ENCODE results near the gene WFDC10A.
A peak's percentile ranks its signal among the peaks of the same experiment; 100 is the strongest.
"Not testable (repeated sequence)": the region's sequence is repeated elsewhere in the genome, so short reads cannot be mapped to it uniquely, and the experiment has no call there.

The WFDC10A gene

DNA sequence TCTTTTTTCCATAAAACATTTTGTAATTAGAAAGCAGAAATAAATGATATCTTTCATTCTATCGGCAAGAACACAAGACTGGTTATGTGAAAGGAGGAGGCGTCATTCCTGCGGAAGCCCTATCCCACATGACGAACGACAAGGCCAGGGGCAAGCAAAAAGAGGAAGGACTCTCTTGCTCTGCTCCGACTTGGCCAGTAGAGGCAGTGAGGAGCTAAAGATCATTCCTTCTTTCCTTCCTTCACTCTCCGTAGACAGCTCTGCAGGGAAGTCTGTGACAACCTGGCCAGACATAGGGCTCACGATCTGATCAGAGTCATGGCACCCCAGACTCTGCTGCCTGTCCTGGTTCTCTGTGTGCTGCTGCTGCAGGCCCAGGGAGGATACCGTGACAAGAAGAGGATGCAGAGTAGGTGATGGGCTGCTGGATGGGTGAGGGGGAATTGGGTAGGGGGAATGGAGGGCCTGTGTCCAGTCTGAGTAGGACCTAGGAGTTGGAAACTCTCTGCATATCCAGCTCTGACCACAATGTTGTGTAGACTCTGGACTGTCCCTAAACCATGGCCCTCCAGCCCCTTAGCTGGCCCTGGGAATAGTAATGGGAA is at the start of gene WFDC10A:
TSS of gene WFDC10A (plus strand) at position 244 of the 605 bp plus-strand sequence. CDS start at position 319, 75 bp downstream.
- no peak within 1 kb of the TSS for H3K9ac ChIP-seq (ENCODE audit: insufficient read length)
- no peak for TF ChIP-seq FOXP2 (optimal IDR thresholded peaks at IDR 0.05; ENCODE audit: control extremely low read depth, extremely low read length, insufficient read depth)
- TF ChIP-seq POLR2AphosphoS5 (IDR thresholded peaks at IDR 0.05; ENCODE audit: borderline replicate concordance, low read depth, low read length), result no peak
- TF ChIP-seq EZH2 (IDR thresholded peaks at IDR 0.05), result no peak
- peak; percentile 5 for DNase-seq (ENCODE audit: low read depth, low spot score)
- H3K4me3 ChIP-seq, result no peak within 1 kb of the TSS
- H3K27ac ChIP-seq, result no peak within 1 kb of the TSS
- no peaks in the 10 kb centered on the region for H3K9me3 ChIP-seq (ENCODE audit: low read depth, low read length)
- no peaks in the 10 kb centered on the region for H3K36me3 ChIP-seq (ENCODE audit: insufficient read depth, low read length)

DNA sequence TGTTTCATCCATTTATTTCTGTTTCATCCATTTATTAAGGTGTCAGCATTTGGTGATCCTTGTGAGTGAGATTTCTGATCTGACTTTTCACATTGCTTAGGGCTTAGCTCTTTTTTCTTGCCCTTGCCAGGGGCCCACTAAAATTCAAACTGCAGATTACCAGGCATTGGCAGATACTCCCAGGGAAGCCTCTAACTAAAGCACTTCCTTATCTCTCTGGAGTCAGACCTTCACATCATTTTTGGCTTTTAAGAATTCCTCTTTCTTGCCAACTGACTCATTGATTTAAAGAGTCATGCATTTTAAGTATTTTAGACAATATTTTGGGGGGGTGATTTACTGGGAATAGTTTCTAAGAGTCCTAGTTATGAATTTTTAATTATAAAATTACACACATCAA is 47.8 kb upstream of the WFDC10A start:
- no peaks in the 10 kb centered on the region for H3K36me3 ChIP-seq (ENCODE audit: insufficient read depth, low read length)
- no peak overlapping the region for H3K9ac ChIP-seq (ENCODE audit: insufficient read length)
- H3K4me3 ChIP-seq, result no peak overlapping the region
- TF ChIP-seq EZH2 (IDR thresholded peaks at IDR 0.05) (no peak), POLR2AphosphoS5 (IDR thresholded peaks at IDR 0.05; ENCODE audit: borderline replicate concordance, low read depth, low read length) (no peak), FOXP2 (optimal IDR thresholded peaks at IDR 0.05; ENCODE audit: control extremely low read depth, extremely low read length, insufficient read depth) (no peak)
- no peak for DNase-seq (ENCODE audit: low read depth, low spot score)
- no peaks in the 10 kb centered on the region for H3K9me3 ChIP-seq (ENCODE audit: low read depth, low read length)
- no peak overlapping the region for H3K27ac ChIP-seq

DNA sequence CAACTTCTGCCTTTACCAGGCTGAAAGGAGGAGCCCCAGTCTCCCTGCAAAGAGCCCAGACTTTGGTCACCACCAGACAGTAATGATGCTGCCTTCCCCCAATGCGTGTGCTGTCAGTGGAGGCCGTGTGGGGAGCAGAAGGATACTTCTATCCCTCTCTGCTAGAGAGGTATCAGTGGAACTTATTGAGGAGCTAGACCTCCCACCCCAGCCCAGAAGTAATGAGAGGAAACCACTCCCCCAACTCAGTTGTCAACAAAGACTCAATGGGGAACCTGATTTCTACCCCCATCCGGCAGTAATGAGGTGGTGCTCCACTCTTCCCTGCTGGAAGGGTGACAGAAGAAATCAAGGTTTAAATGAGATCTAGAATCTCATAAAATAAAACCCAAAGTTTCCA is 46.0 kb upstream of the WFDC10A start:
- H3K9ac ChIP-seq (ENCODE audit: insufficient read length), result no peak overlapping the region
- H3K9me3 ChIP-seq (ENCODE audit: low read depth, low read length), result no peaks in the 10 kb centered on the region
- TF ChIP-seq FOXP2 (optimal IDR thresholded peaks at IDR 0.05; ENCODE audit: control extremely low read depth, extremely low read length, insufficient read depth), result no peak
- TF ChIP-seq EZH2 (IDR thresholded peaks at IDR 0.05), result no peak
- TF ChIP-seq POLR2AphosphoS5 (IDR thresholded peaks at IDR 0.05; ENCODE audit: borderline replicate concordance, low read depth, low read length), result no peak
- DNase-seq (ENCODE audit: low read depth, low spot score), result no peak
- no peaks in the 10 kb centered on the region for H3K36me3 ChIP-seq (ENCODE audit: insufficient read depth, low read length)
- H3K27ac ChIP-seq, result no peak overlapping the region
- no peak overlapping the region for H3K4me3 ChIP-seq

DNA sequence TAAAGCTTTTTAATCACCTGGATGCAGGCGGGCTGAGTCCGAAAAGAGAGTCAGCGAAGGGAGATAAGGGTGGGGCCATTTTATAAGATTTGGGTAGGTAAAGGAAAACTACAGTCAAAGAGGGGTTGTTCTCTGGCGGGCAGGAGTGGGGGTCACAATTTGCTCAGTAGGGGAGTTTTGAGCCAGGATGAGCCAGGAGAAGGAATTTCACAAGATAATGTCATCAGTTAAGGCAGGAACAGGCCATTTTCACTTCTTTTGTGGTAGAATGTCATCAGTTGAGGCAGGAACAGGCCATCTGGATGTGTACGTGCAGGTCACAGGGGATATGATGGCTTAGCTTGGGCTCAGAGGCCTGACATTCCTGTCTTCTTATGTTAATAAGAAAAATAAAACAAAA is 45.2 kb upstream of the WFDC10A start:
- not testable (repeated sequence) for H3K27ac ChIP-seq; H3K4me3 ChIP-seq; DNase-seq (ENCODE audit: low read depth, low spot score); H3K9ac ChIP-seq (ENCODE audit: insufficient read length); H3K9me3 ChIP-seq (ENCODE audit: low read depth, low read length); H3K36me3 ChIP-seq (ENCODE audit: insufficient read depth, low read length)

DNA sequence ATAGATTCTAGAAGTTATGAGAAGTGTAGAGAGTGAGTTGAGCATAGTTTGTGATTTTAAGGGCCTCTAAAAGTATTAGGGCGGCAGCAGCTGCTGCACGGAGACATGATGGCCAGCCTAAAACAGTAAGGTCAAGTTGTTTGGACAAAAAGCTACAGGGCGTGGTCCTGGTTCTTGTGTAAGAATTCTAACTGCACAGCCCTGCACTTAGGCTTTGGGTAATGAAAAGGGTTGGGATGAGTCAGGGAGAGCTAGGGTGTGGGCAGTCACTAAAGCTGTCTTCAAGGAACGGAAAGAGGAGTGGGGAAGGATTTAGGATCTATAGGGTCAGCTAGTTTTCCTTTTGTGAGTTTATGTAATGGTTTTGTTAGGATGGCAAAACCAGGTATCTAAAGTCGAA is 43.6 kb upstream of the WFDC10A start:
- H3K4me3 ChIP-seq; DNase-seq (ENCODE audit: low read depth, low spot score); H3K27ac ChIP-seq: not testable (repeated sequence)

DNA sequence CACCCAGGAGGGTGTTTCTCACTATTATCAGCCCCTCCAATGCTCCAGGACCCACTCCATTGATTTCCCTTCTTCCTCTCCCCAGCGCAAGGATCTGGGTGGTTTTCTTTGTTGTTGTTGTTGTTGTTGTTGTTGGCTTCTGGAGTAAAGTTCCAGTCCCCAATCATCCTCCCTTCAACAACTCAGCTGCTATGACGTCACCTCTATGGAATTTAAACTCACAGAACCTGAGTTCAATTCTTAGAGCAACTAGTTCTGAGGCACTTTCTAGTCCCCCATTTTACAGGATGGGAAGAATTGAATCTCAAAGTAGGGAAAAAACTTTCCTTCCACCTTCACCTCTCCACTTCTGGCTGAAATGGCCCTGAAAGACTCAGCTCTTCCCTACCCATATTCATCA is 40.7 kb upstream of the WFDC10A start:
- no peak overlapping the region for H3K4me3 ChIP-seq
- no peak overlapping the region for H3K9ac ChIP-seq (ENCODE audit: insufficient read length)
- H3K36me3 ChIP-seq (ENCODE audit: insufficient read depth, low read length), result no peaks in the 10 kb centered on the region
- no peak for DNase-seq (ENCODE audit: low read depth, low spot score)
- TF ChIP-seq POLR2AphosphoS5 (IDR thresholded peaks at IDR 0.05; ENCODE audit: borderline replicate concordance, low read depth, low read length) (no peak), FOXP2 (optimal IDR thresholded peaks at IDR 0.05; ENCODE audit: control extremely low read depth, extremely low read length, insufficient read depth) (no peak), EZH2 (IDR thresholded peaks at IDR 0.05) (no peak)
- H3K27ac ChIP-seq, result no peak overlapping the region
- H3K9me3 ChIP-seq (ENCODE audit: low read depth, low read length), result no peaks in the 10 kb centered on the region

More for the DNA sequence above, 43.6 kb upstream of the WFDC10A start:
- H3K9ac ChIP-seq (ENCODE audit: insufficient read length); H3K9me3 ChIP-seq (ENCODE audit: low read depth, low read length); H3K36me3 ChIP-seq (ENCODE audit: insufficient read depth, low read length): not testable (repeated sequence)

DNA sequence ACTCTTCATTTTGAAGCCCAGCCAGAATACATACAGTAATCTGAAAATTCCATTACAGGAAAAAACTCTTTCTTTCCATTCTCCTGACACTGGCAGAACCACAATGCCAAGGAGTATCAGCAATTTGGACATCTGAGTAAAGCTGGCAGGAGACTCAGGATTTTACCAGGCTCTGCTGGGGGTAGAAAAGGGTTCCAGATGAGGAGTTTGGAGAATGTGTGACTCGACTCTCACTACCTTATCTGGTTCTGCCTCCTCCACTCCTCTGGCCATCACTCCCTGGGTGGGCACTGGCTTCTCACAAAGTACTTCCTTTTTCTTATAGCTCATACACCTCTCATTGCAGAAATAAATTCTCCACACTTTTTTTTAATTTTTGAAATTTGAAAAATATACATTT is 39.8 kb upstream of the WFDC10A start:
- TF ChIP-seq EZH2 (IDR thresholded peaks at IDR 0.05) (no peak), FOXP2 (optimal IDR thresholded peaks at IDR 0.05; ENCODE audit: control extremely low read depth, extremely low read length, insufficient read depth) (no peak), POLR2AphosphoS5 (IDR thresholded peaks at IDR 0.05; ENCODE audit: borderline replicate concordance, low read depth, low read length) (no peak)
- H3K4me3 ChIP-seq, result no peak overlapping the region
- no peaks in the 10 kb centered on the region for H3K9me3 ChIP-seq (ENCODE audit: low read depth, low read length)
- DNase-seq (ENCODE audit: low read depth, low spot score), result no peak
- no peaks in the 10 kb centered on the region for H3K36me3 ChIP-seq (ENCODE audit: insufficient read depth, low read length)
- H3K9ac ChIP-seq (ENCODE audit: insufficient read length), result no peak overlapping the region
- H3K27ac ChIP-seq, result no peak overlapping the region

DNA sequence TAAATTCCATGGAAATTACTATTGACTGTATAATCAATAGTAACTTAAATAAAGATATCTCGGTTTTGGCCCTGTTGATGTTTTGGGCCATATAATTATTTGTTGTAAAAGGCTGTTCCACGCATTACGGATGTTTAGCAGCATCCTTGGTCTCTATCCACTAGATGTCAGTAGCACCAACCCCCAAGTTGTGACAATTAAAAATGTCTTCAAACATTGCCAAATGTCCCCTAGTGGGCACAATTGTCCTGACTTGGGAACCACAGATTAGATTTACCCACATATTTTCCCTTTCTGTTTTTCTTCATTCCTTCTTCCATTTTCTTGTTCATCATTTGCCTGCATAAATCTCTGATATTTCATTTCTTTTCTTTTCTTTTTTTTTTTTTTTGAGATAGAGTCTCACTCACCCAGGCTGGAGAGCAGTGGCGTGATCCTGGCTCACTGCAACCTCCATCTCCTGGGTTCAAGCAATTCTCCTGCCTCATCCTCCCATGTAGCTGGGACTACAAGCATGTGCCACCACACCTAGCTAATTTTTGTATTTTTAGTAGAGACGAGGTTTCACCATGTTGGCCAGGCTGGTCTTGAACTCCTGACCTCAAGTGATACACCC is 36.9 kb upstream of the WFDC10A start:
- Histone ChIP-seq H3K36me3 (ENCODE audit: insufficient read depth, low read length) (no peaks in the 10 kb centered on the region), H3K9me3 (ENCODE audit: low read depth, low read length) (no peaks in the 10 kb centered on the region), H3K9ac (ENCODE audit: insufficient read length) (no peak overlapping the region), H3K27ac (no peak overlapping the region), H3K4me3 (no peak overlapping the region)
- TF ChIP-seq EZH2 (IDR thresholded peaks at IDR 0.05) (no peak), POLR2AphosphoS5 (IDR thresholded peaks at IDR 0.05; ENCODE audit: borderline replicate concordance, low read depth, low read length) (no peak), FOXP2 (optimal IDR thresholded peaks at IDR 0.05; ENCODE audit: control extremely low read depth, extremely low read length, insufficient read depth) (no peak)
- DNase-seq (ENCODE audit: low read depth, low spot score), result peak; percentile 20

DNA sequence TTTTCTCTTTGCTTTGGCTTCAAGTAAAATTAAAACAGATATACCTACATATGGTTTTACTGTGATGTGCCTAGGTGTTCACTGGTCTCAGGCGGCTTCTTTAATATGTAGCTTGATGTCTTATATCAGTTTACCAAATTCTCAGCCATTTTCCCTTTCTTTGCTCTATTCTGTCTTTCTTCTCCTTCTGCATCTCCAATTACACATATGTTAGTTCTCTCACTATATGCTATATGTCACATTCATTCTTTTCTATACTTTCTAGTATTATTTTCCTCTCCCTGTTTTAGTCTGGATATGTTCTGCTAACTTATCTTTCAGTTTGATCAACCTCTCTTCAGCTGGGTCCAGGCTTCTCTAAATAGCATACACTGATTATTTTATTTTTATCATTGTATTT is 36.0 kb upstream of the WFDC10A start:
- TF ChIP-seq EZH2 (IDR thresholded peaks at IDR 0.05) (no peak), POLR2AphosphoS5 (IDR thresholded peaks at IDR 0.05; ENCODE audit: borderline replicate concordance, low read depth, low read length) (no peak), FOXP2 (optimal IDR thresholded peaks at IDR 0.05; ENCODE audit: control extremely low read depth, extremely low read length, insufficient read depth) (no peak)
- Histone ChIP-seq H3K9me3 (ENCODE audit: low read depth, low read length) (no peaks in the 10 kb centered on the region), H3K4me3 (no peak overlapping the region), H3K27ac (no peak overlapping the region), H3K36me3 (ENCODE audit: insufficient read depth, low read length) (no peaks in the 10 kb centered on the region), H3K9ac (ENCODE audit: insufficient read length) (no peak overlapping the region)
- DNase-seq (ENCODE audit: low read depth, low spot score), result no peak
